Activated B cell treated with CpG ODN at 0.5 μM for 24 hours (primary cell): ENCODE measurements around the gene GHDC. TPM values are rescaled to one million over a fixed set of nuclear protein-coding genes. Genes with fewer than 3 reads are reported as not detected.

Source experiments
- ATAC-seq: fragments of 200-7000 bp; cut with Tn5 transposase; one replicate; pipeline ENCODE4 v1.10.0; 2021; ENCODE audit warnings: low read depth, mild to moderate bottlenecking, moderate library complexity
- CTCF ChIA-PET: fragments of 350-600 bp; sonication (Branson Sonifier 250); formaldehyde crosslinking; loops from one replicate; lab custom pipeline; 2021; ENCODE audit warnings: antibody characterized with exemption; lab: Charles Lee
- POLR2A ChIA-PET: fragments of 350-600 bp; sonication (Branson Sonifier 250); formaldehyde crosslinking; loops from one replicate; lab custom pipeline; 2021; ENCODE audit warnings: antibody characterized with exemption; lab: Charles Lee
- DNase-seq: peaks from one replicate; pipeline ENCODE4 v3.0.0; 2022
- H3K27ac Mint-ChIP-seq: one replicate; pipeline ENCODE4 v1.8.0; 2020; ENCODE audit warnings: mixed read lengths
- H3K27me3 Mint-ChIP-seq: one replicate; pipeline ENCODE4 v1.8.0; 2021; ENCODE audit warnings: mixed read lengths
- H3K36me3 Mint-ChIP-seq: one replicate; pipeline ENCODE4 v1.8.0; 2021; ENCODE audit warnings: low read depth, mixed read lengths
- H3K4me1 Mint-ChIP-seq: one replicate; pipeline ENCODE4 v1.8.0; 2021; ENCODE audit warnings: mixed read lengths
- H3K4me3 Mint-ChIP-seq: one replicate; pipeline ENCODE4 v1.8.0; 2020; ENCODE audit warnings: mild to moderate bottlenecking, mixed read lengths
- H3K9me3 Mint-ChIP-seq: one replicate; pipeline ENCODE4 v1.8.0; 2020; ENCODE audit warnings: mixed read lengths
- CTCF ChIP-seq: fragments of 200-600 bp; IDR thresholded peaks from one replicate; pipeline ENCODE4 v1.8.0; 2022; ENCODE audit warnings: antibody characterized with exemption, mild to moderate bottlenecking
- intact Hi-C: fragments of 100-400 bp; cut with micrococcal nuclease; formaldehyde crosslinking; loops from one replicate; pipeline ENCODE4 v1.15.1; 2024
- total RNA-seq: library from RNA; stranded (reverse); gene quantifications from 2 replicates; pipeline ENCODE4 v1.2.3, GENCODE V29; 2022

Gene GHDC
- total RNA-seq, 1 donor from 2014 or later, result 29.1 TPM

- Mint-ChIP-seq H3K27me3 (no peaks in the 10 kb centered on the region), H3K4me1 (peaks cover 2% of the 10 kb centered on the region), H3K4me3 (no peak overlapping the region), H3K27ac (no peak overlapping the region), H3K9me3 (no peaks in the 10 kb centered on the region), H3K36me3 (peaks cover 2% of the 10 kb centered on the region)
- intact Hi-C loops, result no loop called here
- no peak for TF ChIP-seq CTCF
- POLR2A ChIA-PET, result interaction anchor here (0.6 kb wide), 1 partner anchor 404 kb away, joined by 3 read pairs; no protein-coding TSS in a partner anchor
- CTCF ChIA-PET, result interaction anchor here (2.1 kb wide), 1 partner anchor 15 kb away, joined by 5 read pairs; no protein-coding TSS in a partner anchor
- ATAC-seq, result no peak
- no peak for DNase-seq
Observed at GRCh38 chr17:42236760-42237159, 42.5 kb upstream of the GHDC start.

GRCh38 chr17:42233994-42234393, 39.7 kb upstream of the GHDC start:
- Mint-ChIP-seq H3K36me3 (peaks cover 12% of the 10 kb centered on the region), H3K4me3 (no peak overlapping the region), H3K27me3 (no peaks in the 10 kb centered on the region), H3K4me1 (peaks cover 2% of the 10 kb centered on the region), H3K27ac (no peak overlapping the region), H3K9me3 (no peaks in the 10 kb centered on the region)
- DNase-seq (no peak), ATAC-seq (no peak)
- CTCF ChIA-PET, result no interaction called here
- no peak for TF ChIP-seq CTCF
- intact Hi-C loops, result no loop called here
- POLR2A ChIA-PET, result interaction anchor here (0.7 kb wide), 1 partner anchor 50 kb away, joined by 4 read pairs; no protein-coding TSS in a partner anchor

- H3K27ac Mint-ChIP-seq, result no peak overlapping the region
- CTCF ChIA-PET, result interaction anchor here (1.6 kb wide), 1 partner anchor 11 kb away, joined by 5 read pairs; no protein-coding TSS in a partner anchor
- H3K4me3 Mint-ChIP-seq, result no peak overlapping the region
- ATAC-seq (no peak), DNase-seq (no peak)
- POLR2A ChIA-PET, result interaction anchor here (0.7 to 1.0 kb wide), 2 partner anchors 13 to 50 kb away, joined by 3 to 4 read pairs; no protein-coding TSS in a partner anchor
- H3K4me1 Mint-ChIP-seq, result peaks cover 2% of the 10 kb centered on the region
- TF ChIP-seq CTCF, result no peak
- intact Hi-C loops, result no loop called here
- H3K9me3 Mint-ChIP-seq, result no peaks in the 10 kb centered on the region
- no peaks in the 10 kb centered on the region for H3K27me3 Mint-ChIP-seq
- peaks cover 16% of the 10 kb centered on the region for H3K36me3 Mint-ChIP-seq
Observed at GRCh38 chr17:42233156-42233555, 38.9 kb upstream of the GHDC start.

DNA sequence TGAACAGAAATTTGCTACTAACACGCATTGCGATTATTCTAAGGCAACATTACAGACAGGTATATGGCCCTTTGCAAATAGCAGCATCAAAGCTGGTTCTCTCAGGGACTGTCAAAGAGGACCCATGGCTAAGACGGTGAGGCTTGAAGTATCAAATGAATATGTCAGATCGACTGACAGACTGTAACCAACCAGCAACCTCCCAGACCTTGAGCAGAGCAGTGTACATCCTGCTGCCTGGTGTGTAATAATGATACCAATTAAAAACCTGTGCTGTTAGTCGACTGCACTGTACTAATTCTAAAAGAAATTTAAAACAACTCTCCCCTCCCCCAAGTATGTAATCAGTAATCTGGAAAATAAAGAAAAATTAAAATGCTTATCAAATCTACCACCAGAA, 35.9 kb upstream of the GHDC start:
- intact Hi-C loops, result no loop called here
- CTCF ChIA-PET, result no interaction called here
- H3K27me3 Mint-ChIP-seq, result no peaks in the 10 kb centered on the region
- POLR2A ChIA-PET, result interaction anchor here (0.7 kb wide), 1 partner anchor 98 kb away, joined by 3 read pairs; no protein-coding TSS in a partner anchor
- H3K9me3 Mint-ChIP-seq, result no peaks in the 10 kb centered on the region
- DNase-seq (no peak), ATAC-seq (no peak)
- peaks cover 2% of the 10 kb centered on the region for H3K4me1 Mint-ChIP-seq
- no peak overlapping the region for H3K4me3 Mint-ChIP-seq
- no peak overlapping the region for H3K27ac Mint-ChIP-seq
- H3K36me3 Mint-ChIP-seq, result peaks cover 33% of the 10 kb centered on the region
- TF ChIP-seq CTCF, result no peak

- no peak for DNase-seq
- intact Hi-C loops, result no loop called here
- no peak for TF ChIP-seq CTCF
- ChIA-PET CTCF (no interaction called here), POLR2A (no interaction called here)
- Mint-ChIP-seq H3K36me3 (peaks cover 53% of the 10 kb centered on the region), H3K27me3 (no peaks in the 10 kb centered on the region), H3K4me3 (no peak overlapping the region), H3K9me3 (no peaks in the 10 kb centered on the region), H3K27ac (no peak overlapping the region), H3K4me1 (no peaks in the 10 kb centered on the region)
- ATAC-seq, result no peak
Observed at GRCh38 chr17:42227849-42228700, 33.8 kb upstream of the GHDC start.
